NCI-H1436 treated with DMSO at 0.1 percent for 48 hours (cell line): ENCODE measurements around the gene VILL.

Source experiments
- DNase-seq: peaks from one replicate; lab custom pipeline; 2025; lab: John Stamatoyannopoulos, UW

The VILL gene

GRCh38 chr3:37990527-37990926, at the start of gene VILL:
Gene VILL (plus strand): TSS chr3:37990786. CDS start chr3:37993673, 2,887 bp downstream.
- no peak for DNase-seq

GRCh38 chr3:37941608-37942508, 48.7 kb upstream of the VILL start:
- no peak for DNase-seq

- DNase-seq: no peak
Measured at GRCh38 chr3:37942646-37943045, 47.9 kb upstream of the VILL start.

- no peak for DNase-seq
Measured at GRCh38 chr3:37943126-37943525, 47.5 kb upstream of the VILL start.

- DNase-seq: no peak
Measured at GRCh38 chr3:37943631-37944314, 46.8 kb upstream of the VILL start.

GRCh38 chr3:37944391-37944842, 46.2 kb upstream of the VILL start:
- no peak for DNase-seq

- no peak for DNase-seq
Measured at GRCh38 chr3:37945156-37945806, 45.3 kb upstream of the VILL start.

GRCh38 chr3:37945807-37946530, 44.6 kb upstream of the VILL start:
- DNase-seq: no peak

GRCh38 chr3:37946531-37946889, 44.1 kb upstream of the VILL start:
- no peak for DNase-seq

- no peak for DNase-seq
Measured at GRCh38 chr3:37949866-37950265, 40.7 kb upstream of the VILL start.

- DNase-seq: no peak
Measured at GRCh38 chr3:37952564-37952963, 38.0 kb upstream of the VILL start.

GRCh38 chr3:37953226-37953625, 37.4 kb upstream of the VILL start:
- DNase-seq: no peak

GRCh38 chr3:37953707-37954394, 36.7 kb upstream of the VILL start:
- no peak for DNase-seq

GRCh38 chr3:37954881-37955280, 35.7 kb upstream of the VILL start:
- DNase-seq: no peak

GRCh38 chr3:37955918-37956707, 34.5 kb upstream of the VILL start:
- DNase-seq: no peak

GRCh38 chr3:37956723-37957538, 33.7 kb upstream of the VILL start:
- no peak for DNase-seq

- DNase-seq: no peak
Measured at GRCh38 chr3:37957539-37957936, 33.0 kb upstream of the VILL start.

GRCh38 chr3:37961622-37962431, 28.8 kb upstream of the VILL start:
- no peak for DNase-seq

- DNase-seq: no peak
Measured at GRCh38 chr3:37963016-37963415, 27.6 kb upstream of the VILL start.
